Neural progenitor cell (in vitro differentiated cells): ENCODE results near the gene SUPT7L.
"Not testable (repeated sequence)": the region's sequence is repeated elsewhere in the genome, so short reads cannot be mapped to it uniquely, and the experiment has no call there.

ENCODE experiments used
- EZH2 ChIP-seq: fragments of 200-600 bp; sonication (generic); IDR thresholded peaks from 2 replicates; pipeline ENCODE4 v1.6.1; 2017; ENCODE audit warnings: antibody characterized with exemption, mild to moderate bottlenecking, moderate library complexity
- TF ChIP-seq, protein P1 (sequence below): fragments of 200-600 bp; sonication (generic); IDR thresholded peaks from 2 replicates; pipeline ENCODE4 v1.5.1; 2017; ENCODE audit warnings: antibody characterized with exemption, mild to moderate bottlenecking

DNA sequence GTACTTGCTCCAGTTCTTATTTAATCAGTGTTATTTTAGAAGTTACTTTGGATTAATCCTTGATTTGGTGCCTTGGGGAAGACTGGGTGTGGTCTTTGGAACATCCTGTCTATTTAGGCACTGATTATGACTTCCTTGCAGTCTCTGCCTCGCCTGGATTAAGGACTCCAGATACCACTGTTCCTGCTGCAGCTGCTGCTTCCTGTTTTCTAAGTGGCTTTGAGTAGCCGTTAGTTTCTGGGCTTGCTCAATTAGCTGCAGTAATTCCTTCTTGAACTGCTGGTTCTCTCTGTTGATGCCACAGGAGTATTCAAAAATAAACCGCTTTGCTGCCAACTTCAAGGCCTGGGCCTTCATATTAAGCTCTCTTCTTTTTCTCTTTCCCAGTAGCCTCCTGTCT lies 36.5 kb downstream of the SUPT7L start:
- TF ChIP-seq, protein P1, sequence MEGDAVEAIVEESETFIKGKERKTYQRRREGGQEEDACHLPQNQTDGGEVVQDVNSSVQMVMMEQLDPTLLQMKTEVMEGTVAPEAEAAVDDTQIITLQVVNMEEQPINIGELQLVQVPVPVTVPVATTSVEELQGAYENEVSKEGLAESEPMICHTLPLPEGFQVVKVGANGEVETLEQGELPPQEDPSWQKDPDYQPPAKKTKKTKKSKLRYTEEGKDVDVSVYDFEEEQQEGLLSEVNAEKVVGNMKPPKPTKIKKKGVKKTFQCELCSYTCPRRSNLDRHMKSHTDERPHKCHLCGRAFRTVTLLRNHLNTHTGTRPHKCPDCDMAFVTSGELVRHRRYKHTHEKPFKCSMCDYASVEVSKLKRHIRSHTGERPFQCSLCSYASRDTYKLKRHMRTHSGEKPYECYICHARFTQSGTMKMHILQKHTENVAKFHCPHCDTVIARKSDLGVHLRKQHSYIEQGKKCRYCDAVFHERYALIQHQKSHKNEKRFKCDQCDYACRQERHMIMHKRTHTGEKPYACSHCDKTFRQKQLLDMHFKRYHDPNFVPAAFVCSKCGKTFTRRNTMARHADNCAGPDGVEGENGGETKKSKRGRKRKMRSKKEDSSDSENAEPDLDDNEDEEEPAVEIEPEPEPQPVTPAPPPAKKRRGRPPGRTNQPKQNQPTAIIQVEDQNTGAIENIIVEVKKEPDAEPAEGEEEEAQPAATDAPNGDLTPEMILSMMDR: not testable (repeated sequence)
- not testable (repeated sequence) for TF ChIP-seq EZH2
